Measurements from ENCODE around the gene DGLUCY. TPM values are rescaled to one million over a fixed set of nuclear protein-coding genes. Genes with fewer than 3 reads are reported as not detected.
A peak's percentile ranks its signal among the peaks of the same experiment; 100 is the strongest.

The DGLUCY gene
- total RNA-seq (57.4 and 90.0 TPM in 2 replicates), polyA plus RNA-seq (82.2 and 82.7 TPM in 2 replicates)

DNA sequence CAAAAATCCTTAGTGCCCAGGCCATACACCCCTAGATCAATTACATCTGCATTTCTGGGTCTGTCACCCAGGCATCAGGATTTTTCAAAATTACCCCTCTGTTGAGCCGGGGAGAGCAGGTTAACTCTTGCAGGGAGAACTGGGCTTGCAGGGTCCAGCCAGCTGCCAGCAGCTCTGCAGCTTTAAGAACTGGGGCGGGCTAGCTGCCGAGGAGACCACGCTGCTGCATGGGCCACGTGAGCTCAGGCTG lies at the start of gene DGLUCY:
TSS of gene DGLUCY (plus strand) at position 245 of the 250 bp plus-strand sequence. CDS start 46,222 bp downstream, outside the sequence.
- DNase-seq (ENCODE audit: low read depth in 1 of 2, low spot score in 1 of 2) = peak; percentile 83 to 86
- TF ChIP-seq CTCF (IDR thresholded peaks at IDR 0.05; ENCODE audit: low read depth, low read length) = no peak
- peak within 1 kb of the TSS; percentile 24 for H3K4me3 ChIP-seq
- peak within 1 kb of the TSS; percentile 89 for H3K27ac ChIP-seq
- no peaks in the 10 kb centered on the region for H3K9me3 ChIP-seq (ENCODE audit: low read depth)
- peaks cover 9% of the 10 kb centered on the region for H3K4me1 ChIP-seq (ENCODE audit: low read depth)
- no peaks in the 10 kb centered on the region for H3K27me3 ChIP-seq
- no peaks in the 10 kb centered on the region for H3K36me3 ChIP-seq

DNA sequence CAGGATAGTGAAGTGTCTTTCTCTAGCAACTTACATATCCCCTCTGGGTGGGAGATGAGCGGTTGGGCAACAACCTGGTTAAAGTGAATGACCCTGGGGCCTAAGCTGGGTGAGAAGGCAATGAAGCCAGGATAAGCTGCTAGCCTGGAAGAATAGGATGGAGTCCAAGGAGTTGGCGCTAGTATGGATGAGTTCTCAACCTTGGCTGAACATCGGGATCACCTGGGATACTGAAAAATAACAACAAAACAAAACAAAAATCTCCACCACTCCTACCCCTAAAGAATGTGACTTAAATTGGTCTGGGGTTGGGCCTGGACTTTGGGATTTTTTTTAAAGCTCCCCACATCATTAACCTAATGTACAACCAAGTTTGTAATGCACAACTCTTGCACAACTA lies 48.6 kb upstream of the DGLUCY start:
- no peak for TF ChIP-seq CTCF (IDR thresholded peaks at IDR 0.05; ENCODE audit: low read depth, low read length)
- DNase-seq (ENCODE audit: low read depth in 1 of 2, low spot score in 1 of 2) = no peak
- no peaks in the 10 kb centered on the region for H3K4me1 ChIP-seq (ENCODE audit: low read depth)
- no peak overlapping the region for H3K4me3 ChIP-seq
- no peaks in the 10 kb centered on the region for H3K27me3 ChIP-seq
- H3K27ac ChIP-seq = no peak overlapping the region
- no peaks in the 10 kb centered on the region for H3K9me3 ChIP-seq (ENCODE audit: low read depth)
- H3K36me3 ChIP-seq = no peaks in the 10 kb centered on the region

DNA sequence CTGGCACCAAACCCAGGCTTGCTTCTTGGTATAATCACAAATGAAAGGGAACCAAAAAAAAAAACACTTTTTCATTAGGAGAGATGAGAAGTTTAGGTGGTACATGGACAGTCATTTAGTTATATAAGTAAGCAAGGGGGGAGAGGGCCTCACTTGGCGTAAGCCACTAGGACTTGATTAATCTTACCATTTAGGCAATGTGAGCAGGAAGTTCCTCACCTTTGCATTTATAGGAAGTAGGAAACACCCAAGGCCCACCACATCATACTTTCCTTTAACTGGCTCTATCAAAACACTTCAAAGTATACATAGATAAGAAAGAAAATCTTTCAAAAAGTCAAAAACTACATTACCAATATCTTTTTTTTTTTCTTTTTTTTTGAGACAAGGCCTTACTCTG lies 46.7 kb upstream of the DGLUCY start:
- DNase-seq (ENCODE audit: low read depth in 1 of 2, low spot score in 1 of 2) = no peak
- Histone ChIP-seq H3K27ac (no peak overlapping the region), H3K4me1 (ENCODE audit: low read depth) (no peaks in the 10 kb centered on the region), H3K9me3 (ENCODE audit: low read depth) (no peaks in the 10 kb centered on the region), H3K36me3 (no peaks in the 10 kb centered on the region), H3K27me3 (no peaks in the 10 kb centered on the region), H3K4me3 (no peak overlapping the region)
- no peak for TF ChIP-seq CTCF (IDR thresholded peaks at IDR 0.05; ENCODE audit: low read depth, low read length)

DNA sequence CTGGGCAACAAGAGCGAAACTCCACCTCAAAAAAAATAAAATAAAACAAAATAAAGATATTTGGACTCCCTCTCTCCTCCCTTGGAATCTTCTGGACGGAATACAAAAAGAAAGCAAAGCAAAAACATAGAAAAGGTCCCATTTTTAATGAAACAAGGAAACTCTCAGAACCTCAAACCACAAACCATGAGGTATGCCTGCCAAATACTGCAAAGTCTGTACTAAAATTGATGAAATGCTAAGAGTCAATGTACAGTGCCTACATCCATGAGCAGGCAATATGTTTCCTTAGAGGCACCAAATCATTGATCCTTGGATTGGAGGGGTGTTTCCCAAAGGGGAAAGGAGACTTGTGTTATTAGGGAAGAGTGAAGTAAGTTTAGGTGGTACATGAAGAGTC lies 45.2 kb upstream of the DGLUCY start:
- Histone ChIP-seq H3K36me3 (no peaks in the 10 kb centered on the region), H3K9me3 (ENCODE audit: low read depth) (no peaks in the 10 kb centered on the region), H3K27me3 (no peaks in the 10 kb centered on the region), H3K27ac (no peak overlapping the region), H3K4me1 (ENCODE audit: low read depth) (no peaks in the 10 kb centered on the region), H3K4me3 (no peak overlapping the region)
- peak in 1 of 2 donors; percentile 10 for DNase-seq (ENCODE audit: low read depth in 1 of 2, low spot score in 1 of 2)
- TF ChIP-seq CTCF (IDR thresholded peaks at IDR 0.05; ENCODE audit: low read depth, low read length) = no peak

DNA sequence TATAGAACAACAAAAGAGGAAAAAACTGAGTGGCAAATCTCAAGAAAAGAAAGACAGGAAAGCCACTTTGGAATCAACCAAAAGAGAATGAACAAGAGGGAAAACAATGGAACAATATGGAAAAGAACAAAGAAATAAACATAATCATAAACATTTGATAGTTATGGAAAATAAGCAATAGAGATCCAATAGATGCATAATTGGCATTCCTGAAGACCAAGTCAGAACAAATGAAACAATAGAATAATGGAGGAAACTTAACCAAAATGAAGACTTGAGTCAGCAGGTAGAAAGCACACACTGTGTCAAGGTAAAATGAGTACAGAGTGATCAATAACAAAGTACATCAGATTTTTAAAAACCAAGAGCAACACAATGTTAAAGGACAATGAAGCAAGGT lies 43.3 kb upstream of the DGLUCY start:
- Histone ChIP-seq H3K27ac (no peak overlapping the region), H3K27me3 (no peaks in the 10 kb centered on the region), H3K4me3 (no peak overlapping the region), H3K4me1 (ENCODE audit: low read depth) (no peaks in the 10 kb centered on the region), H3K36me3 (no peaks in the 10 kb centered on the region), H3K9me3 (ENCODE audit: low read depth) (no peaks in the 10 kb centered on the region)
- no peak for TF ChIP-seq CTCF (IDR thresholded peaks at IDR 0.05; ENCODE audit: low read depth, low read length)
- DNase-seq (ENCODE audit: low read depth in 1 of 2, low spot score in 1 of 2) = no peak

- no peak for DNase-seq (ENCODE audit: low read depth in 1 of 2, low spot score in 1 of 2)
- Histone ChIP-seq H3K9me3 (ENCODE audit: low read depth) (no peaks in the 10 kb centered on the region), H3K27ac (no peak overlapping the region), H3K36me3 (no peaks in the 10 kb centered on the region), H3K4me1 (ENCODE audit: low read depth) (no peaks in the 10 kb centered on the region), H3K27me3 (no peaks in the 10 kb centered on the region), H3K4me3 (no peak overlapping the region)
- no peak for TF ChIP-seq CTCF (IDR thresholded peaks at IDR 0.05; ENCODE audit: low read depth, low read length)
Measured at GRCh38 chr14:91075553-91075952, 38.3 kb upstream of the DGLUCY start.
